A673 (cell line): ENCODE measurements around the gene MAPK4. TPM values are rescaled to one million over a fixed set of nuclear protein-coding genes. Genes with fewer than 3 reads are reported as not detected.
A peak's percentile ranks its signal among the peaks of the same experiment; 100 is the strongest.

Source experiments
- BruUV-seq: library from RNA; stranded (reverse); fragments of 400-500 nt; replicated peaks from 2 replicates; lab custom pipeline; 2021; lab: Mats Ljungman, UMichigan
- CTCF ChIA-PET: fragments of 300-600 bp; sonication (Branson Sonifier 250); formaldehyde crosslinking; loops from one replicate; lab custom pipeline; 2022; ENCODE audit warnings: antibody characterized with exemption; lab: Charles Lee
- POLR2A ChIA-PET: fragments of 300-600 bp; sonication (Branson Sonifier 250); formaldehyde crosslinking; loops from one replicate; lab custom pipeline; 2022; ENCODE audit warnings: antibody characterized with exemption; ENCODE audit not compliant: low non-redundant PET; lab: Charles Lee
- DNase-seq: peaks from one replicate; pipeline ENCODE4 v3.0.0-alpha.2; 2015; ENCODE audit warnings: low spot score
- H3K27ac ChIP-seq: fragments of 200-600 bp; sonication (generic); 2 replicates; pipeline ENCODE4 v1.5.1; 2016; ENCODE audit warnings: mixed run types, low read depth, mild to moderate bottlenecking, mixed read lengths, antibody characterized with exemption, low read length; ENCODE audit not compliant: poor library complexity, severe bottlenecking
- H3K27me3 ChIP-seq: fragments of 200-600 bp; sonication (generic); replicated peaks from 2 replicates; pipeline ENCODE4 v1.6.1; 2017; ENCODE audit warnings: mixed run types, low read depth, mild to moderate bottlenecking, mixed read lengths, antibody characterized with exemption, low read length; ENCODE audit not compliant: insufficient read depth, poor library complexity
- H3K36me3 ChIP-seq: fragments of 200-600 bp; sonication (generic); 2 replicates; pipeline ENCODE4 v1.6.1; 2016; ENCODE audit warnings: mixed run types, mild to moderate bottlenecking, mixed read lengths, antibody characterized with exemption, low read length; ENCODE audit not compliant: insufficient read depth, poor library complexity, severe bottlenecking
- H3K4me1 ChIP-seq: fragments of 200-600 bp; sonication (generic); 2 replicates; pipeline ENCODE4 v1.6.1; 2017; ENCODE audit warnings: mixed run types, mild to moderate bottlenecking, mixed read lengths, antibody characterized with exemption, low read length; ENCODE audit not compliant: insufficient read depth, poor library complexity, severe bottlenecking
- H3K4me3 ChIP-seq: fragments of 200-600 bp; sonication (generic); 2 replicates; pipeline ENCODE4 v1.5.1; 2016; ENCODE audit warnings: low read depth, mixed run types, mild to moderate bottlenecking, mixed read lengths, low read length; ENCODE audit not compliant: poor library complexity, severe bottlenecking
- H3K9me3 ChIP-seq: fragments of 200-600 bp; sonication (generic); 2 replicates; pipeline ENCODE4 v1.6.1; 2016; ENCODE audit warnings: mixed run types, low read depth, mild to moderate bottlenecking, mixed read lengths, antibody characterized with exemption, low read length; ENCODE audit not compliant: poor library complexity, severe bottlenecking
- CTCF ChIP-seq: fragments of 300-800, 200-600 bp; sonication (generic); conservative IDR thresholded peaks from 2 replicates; pipeline ENCODE4 v1.5.1; 2017; ENCODE audit warnings: low read depth, mild to moderate bottlenecking, antibody characterized with exemption, low read length, moderate library complexity, mixed read lengths
- EZH2 ChIP-seq: fragments of 200-600 bp; sonication (generic); IDR thresholded peaks from 2 replicates; pipeline ENCODE4 v1.6.1; 2017; ENCODE audit warnings: borderline replicate concordance, low read depth, mild to moderate bottlenecking, mixed read lengths, antibody characterized with exemption, low read length; ENCODE audit not compliant: poor library complexity, severe bottlenecking
- intact Hi-C: fragments of 100-400 bp; cut with micrococcal nuclease; formaldehyde crosslinking; loops from one replicate; pipeline ENCODE4 v1.10.0; 2022; ENCODE audit not compliant: unreplicated experiment
- total RNA-seq: library from RNA; stranded (reverse); gene quantifications from 2 replicates; pipeline ENCODE4 v1.2.3, GENCODE V29; 2021

MAPK4 gene
- total RNA-seq, 1 experiment from 2014 or later: 0.62 TPM

- BruUV-seq: no TSS peak
- TF ChIP-seq CTCF: no peak
- no peak for TF ChIP-seq EZH2
- Histone ChIP-seq H3K27ac (no peak overlapping the region), H3K9me3 (no peaks in the 10 kb centered on the region), H3K27me3 (no peaks in the 10 kb centered on the region), H3K36me3 (no peaks in the 10 kb centered on the region), H3K4me1 (no peaks in the 10 kb centered on the region), H3K4me3 (no peak overlapping the region)
- ChIA-PET POLR2A (no interaction called here), CTCF (no interaction called here)
- intact Hi-C loops: no loop called here
- no peak for DNase-seq
Observed at GRCh38 chr18:50642439-50642838, 82.6 kb downstream of the MAPK4 start.

DNA sequence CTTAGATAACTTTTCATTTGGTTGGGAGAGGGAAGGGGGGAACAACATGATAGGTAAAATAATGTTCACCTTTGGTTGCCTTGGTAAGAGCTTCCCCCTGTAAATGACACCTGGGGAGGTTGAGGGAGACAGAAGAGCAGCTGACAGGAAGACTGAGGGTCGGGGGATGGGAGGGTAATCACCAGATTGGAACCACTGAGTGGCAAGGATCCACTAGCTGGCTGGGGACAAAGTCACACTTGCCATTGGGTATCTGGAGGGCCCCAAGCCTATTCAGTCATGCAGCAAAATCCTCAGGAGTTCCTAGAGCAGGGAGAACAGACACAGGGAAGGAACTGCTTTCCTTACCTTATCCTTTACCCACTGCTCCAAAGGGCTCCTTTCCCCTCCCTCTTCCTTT is 84.3 kb downstream of the MAPK4 start:
- TF ChIP-seq CTCF (no peak), EZH2 (no peak)
- H3K9me3 ChIP-seq: no peaks in the 10 kb centered on the region
- no peak for DNase-seq
- ChIA-PET CTCF (interaction anchor here (0.6 kb wide), 1 partner anchor 517 kb away, joined by 4 read pairs; no protein-coding TSS in a partner anchor), POLR2A (no interaction called here)
- intact Hi-C loops: no loop called here
- no peaks in the 10 kb centered on the region for H3K27me3 ChIP-seq
- H3K36me3 ChIP-seq: no peaks in the 10 kb centered on the region
- H3K4me1 ChIP-seq: no peaks in the 10 kb centered on the region
- no TSS peak for BruUV-seq
- H3K4me3 ChIP-seq: no peak overlapping the region
- no peak overlapping the region for H3K27ac ChIP-seq

DNA sequence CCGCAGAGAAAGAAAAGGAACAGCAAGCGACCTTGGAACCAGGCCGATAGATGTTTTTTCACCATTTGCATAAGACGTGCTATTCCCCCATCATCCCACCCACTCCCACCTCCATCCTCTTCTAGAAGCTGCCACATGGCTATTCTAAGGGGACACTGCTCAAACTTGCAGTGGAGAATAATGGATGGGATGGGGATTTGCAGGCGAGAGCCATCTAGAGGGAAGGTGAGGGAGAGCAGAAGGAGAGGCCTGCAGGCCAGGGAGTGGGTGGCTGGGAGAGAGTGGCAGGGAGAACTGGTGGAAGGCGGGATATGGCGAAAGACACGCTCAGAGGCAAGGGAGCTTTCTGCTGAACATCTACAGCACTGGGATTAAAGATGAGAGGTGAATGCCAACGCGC is 84.9 kb downstream of the MAPK4 start:
- DNase-seq: peak; percentile 14
- ChIA-PET CTCF (interaction anchor here (0.6 kb wide), 1 partner anchor 517 kb away, joined by 4 read pairs; no protein-coding TSS in a partner anchor), POLR2A (no interaction called here)
- intact Hi-C loops: no loop called here
- Histone ChIP-seq H3K9me3 (no peaks in the 10 kb centered on the region), H3K36me3 (no peaks in the 10 kb centered on the region), H3K27me3 (no peaks in the 10 kb centered on the region), H3K4me3 (no peak overlapping the region), H3K4me1 (no peaks in the 10 kb centered on the region), H3K27ac (no peak overlapping the region)
- no TSS peak for BruUV-seq
- TF ChIP-seq CTCF (peak; percentile 44), EZH2 (no peak)
